IMR-90 (cell line): ENCODE data around the gene MPI.

Experiments used
- CTCF ChIP-seq: conservative IDR thresholded peaks from 2 replicates; pipeline ENCODE4 v1.5.1; 2012; ENCODE audit warnings: mild to moderate bottlenecking, low read depth, low read length, improper control_type of control experiment
- RAD21 ChIP-seq: IDR thresholded peaks from 2 replicates; pipeline ENCODE4 v1.6.1; 2012; ENCODE audit warnings: low read length, improper control_type of control experiment

GRCh38 chr15:74885461-74885860 is 4.4 kb upstream of the MPI start:
- no peak for TF ChIP-seq CTCF
- no peak for TF ChIP-seq RAD21
